ENCODE results near the gene JAZF1. TPM values are rescaled to one million over a fixed set of nuclear protein-coding genes. Genes with fewer than 3 reads are reported as not detected.

Gene JAZF1
- total and polyA plus RNA-seq, 2 donors (not counting 1 experiment from before 2014, with no cell fraction given), result 14.0 to 38.6 TPM

DNA sequence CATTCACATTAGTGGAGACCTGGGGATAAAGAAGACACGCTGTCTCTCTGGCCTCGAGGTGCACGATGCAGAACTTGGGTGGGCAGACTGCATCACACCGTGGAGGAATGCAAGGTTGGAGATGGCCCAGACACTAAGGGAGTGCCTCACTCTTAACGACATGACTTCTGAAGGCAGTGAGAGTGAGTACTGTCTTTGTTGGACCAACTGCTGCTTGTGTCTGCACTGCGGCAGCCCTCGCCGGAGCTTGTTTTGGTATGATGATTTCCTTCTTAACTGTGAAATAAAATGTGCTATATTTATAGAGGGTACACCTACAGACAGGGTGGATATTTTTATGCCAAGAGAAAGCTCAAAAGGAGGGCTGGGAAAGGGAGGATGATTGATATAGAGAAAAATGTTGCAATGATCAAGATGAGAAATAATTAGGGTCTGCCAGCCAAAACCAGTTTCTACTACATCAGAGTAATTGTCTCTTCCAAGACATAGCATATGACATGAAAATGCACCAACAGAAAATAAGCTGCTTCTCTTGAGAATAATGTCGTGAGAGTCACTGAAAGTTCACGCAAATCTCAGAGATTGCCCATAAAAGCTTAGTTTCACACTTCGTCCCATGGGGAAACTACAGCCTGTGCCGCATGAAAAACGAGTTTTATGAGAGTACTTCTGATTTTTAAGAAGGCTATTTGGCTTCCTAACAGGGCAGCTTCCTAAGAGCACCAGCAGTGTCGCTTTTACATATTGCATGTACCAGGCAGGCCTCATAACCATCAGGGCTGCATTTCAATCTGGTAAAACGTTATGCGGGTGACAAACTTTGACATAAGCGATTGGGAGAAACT, 313.5 kb downstream of the JAZF1 start:
- Histone ChIP-seq H3K9me3 (ENCODE audit: control extremely low read depth in 1 of 3, control insufficient read depth in 2 of 3, insufficient read depth in 1 of 3, low read length in 2 of 3) (no peaks in the 10 kb centered on the region), H3K27ac (ENCODE audit: low read length in 2 of 2) (no peak overlapping the region), H4K20me1 (ENCODE audit: control insufficient read depth, insufficient read depth, low read length, poor library complexity, severe bottlenecking) (peaks cover 52% of the 10 kb centered on the region), H3K4me2 (replicated peaks; ENCODE audit: low read depth, low read length, poor library complexity, severe bottlenecking) (no peak overlapping the region), H3K9ac (ENCODE audit: low read length) (no peak overlapping the region), H3K4me3 (ENCODE audit: control extremely low read depth in 1 of 5, extremely low read depth in 1 of 5, insufficient read depth in 1 of 5, low read depth in 2 of 5, low read length in 4 of 5) (no peak overlapping the region), H3K36me3 (replicated peaks in 1 of 2; ENCODE audit: control extremely low read depth in 1 of 2, control insufficient read depth in 1 of 2, extremely low read depth in 1 of 2, insufficient read depth in 2 of 2, low read length in 1 of 2) (peaks cover 0 to 37% of the 10 kb centered on the region in 2 experiments), H3K4me1 (ENCODE audit: control insufficient read depth in 2 of 2, insufficient read depth in 2 of 2, low read length in 2 of 2) (no peaks in the 10 kb centered on the region), H3K27me3 (replicated peaks in 1 of 4; ENCODE audit: control extremely low read depth in 1 of 4, control insufficient read depth in 3 of 4, insufficient read depth in 4 of 4, low read length in 3 of 4) (no peaks in the 10 kb centered on the region), H3K79me2 (ENCODE audit: control insufficient read depth, insufficient read depth, low read length) (peaks cover 27% of the 10 kb centered on the region), H2AFZ (ENCODE audit: insufficient read depth, low read depth, low read length, poor library complexity, severe bottlenecking) (no peak overlapping the region)
- no peak for ATAC-seq (ENCODE audit: low read depth)
- DNase-seq, result no peak
- 95% methylated on average over 15 of the region's 17 CpGs for WGBS (ENCODE audit: insufficient coverage)
- TF ChIP-seq EZH2 (IDR thresholded peaks at IDR 0.05; ENCODE audit: borderline replicate concordance, insufficient read depth, low read depth, low read length, poor library complexity, severe bottlenecking), result no peak
- TF ChIP-seq, protein P1, sequence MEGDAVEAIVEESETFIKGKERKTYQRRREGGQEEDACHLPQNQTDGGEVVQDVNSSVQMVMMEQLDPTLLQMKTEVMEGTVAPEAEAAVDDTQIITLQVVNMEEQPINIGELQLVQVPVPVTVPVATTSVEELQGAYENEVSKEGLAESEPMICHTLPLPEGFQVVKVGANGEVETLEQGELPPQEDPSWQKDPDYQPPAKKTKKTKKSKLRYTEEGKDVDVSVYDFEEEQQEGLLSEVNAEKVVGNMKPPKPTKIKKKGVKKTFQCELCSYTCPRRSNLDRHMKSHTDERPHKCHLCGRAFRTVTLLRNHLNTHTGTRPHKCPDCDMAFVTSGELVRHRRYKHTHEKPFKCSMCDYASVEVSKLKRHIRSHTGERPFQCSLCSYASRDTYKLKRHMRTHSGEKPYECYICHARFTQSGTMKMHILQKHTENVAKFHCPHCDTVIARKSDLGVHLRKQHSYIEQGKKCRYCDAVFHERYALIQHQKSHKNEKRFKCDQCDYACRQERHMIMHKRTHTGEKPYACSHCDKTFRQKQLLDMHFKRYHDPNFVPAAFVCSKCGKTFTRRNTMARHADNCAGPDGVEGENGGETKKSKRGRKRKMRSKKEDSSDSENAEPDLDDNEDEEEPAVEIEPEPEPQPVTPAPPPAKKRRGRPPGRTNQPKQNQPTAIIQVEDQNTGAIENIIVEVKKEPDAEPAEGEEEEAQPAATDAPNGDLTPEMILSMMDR (IDR thresholded peaks at IDR 0.05), result no peak
- intact Hi-C loops (cut with micrococcal nuclease), result no loop called here
- Mint-ChIP-seq H3K4me1 (no peaks in the 10 kb centered on the region), H3K27me3 (no peaks in the 10 kb centered on the region), H3K9me3 (ENCODE audit: insufficient read depth) (no peaks in the 10 kb centered on the region), H3K27ac (no peak overlapping the region), H3K4me3 (no peak overlapping the region)
- ChIA-PET CTCF (no interaction called here), POLR2A (no interaction called here)

DNA sequence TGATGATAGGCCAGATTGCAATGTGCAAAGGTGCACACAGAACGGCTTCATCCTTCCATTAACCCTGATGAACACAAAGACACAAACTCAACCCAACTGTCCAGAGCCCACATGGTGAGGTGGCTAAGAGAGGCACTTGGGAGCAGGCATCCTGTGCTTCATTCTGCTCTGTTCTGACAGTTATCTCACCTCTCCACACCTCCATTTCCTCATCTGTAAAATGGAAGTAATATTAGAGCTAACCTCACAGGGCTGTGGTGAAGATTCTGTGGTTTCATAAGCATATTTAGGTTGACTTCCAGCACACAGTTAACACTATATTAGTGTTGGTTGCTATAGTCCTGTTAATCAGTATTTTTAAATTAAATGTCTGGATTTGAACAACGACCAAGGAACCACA, 314.3 kb downstream of the JAZF1 start:
- Histone ChIP-seq H3K9me3 (ENCODE audit: control extremely low read depth in 1 of 3, control insufficient read depth in 2 of 3, insufficient read depth in 1 of 3, low read length in 2 of 3) (no peaks in the 10 kb centered on the region), H3K27ac (ENCODE audit: low read length in 2 of 2) (no peak overlapping the region), H3K4me1 (ENCODE audit: control insufficient read depth in 2 of 2, insufficient read depth in 2 of 2, low read length in 2 of 2) (no peaks in the 10 kb centered on the region), H3K36me3 (replicated peaks in 1 of 2; ENCODE audit: control extremely low read depth in 1 of 2, control insufficient read depth in 1 of 2, extremely low read depth in 1 of 2, insufficient read depth in 2 of 2, low read length in 1 of 2) (peaks cover 0 to 34% of the 10 kb centered on the region in 2 experiments), H3K4me3 (ENCODE audit: control extremely low read depth in 1 of 5, extremely low read depth in 1 of 5, insufficient read depth in 1 of 5, low read depth in 2 of 5, low read length in 4 of 5) (no peak overlapping the region), H4K20me1 (ENCODE audit: control insufficient read depth, insufficient read depth, low read length, poor library complexity, severe bottlenecking) (peaks cover 44% of the 10 kb centered on the region), H3K79me2 (ENCODE audit: control insufficient read depth, insufficient read depth, low read length) (peaks cover 27% of the 10 kb centered on the region), H3K27me3 (replicated peaks in 1 of 4; ENCODE audit: control extremely low read depth in 1 of 4, control insufficient read depth in 3 of 4, insufficient read depth in 4 of 4, low read length in 3 of 4) (no peaks in the 10 kb centered on the region), H2AFZ (ENCODE audit: insufficient read depth, low read depth, low read length, poor library complexity, severe bottlenecking) (no peak overlapping the region), H3K4me2 (replicated peaks; ENCODE audit: low read depth, low read length, poor library complexity, severe bottlenecking) (no peak overlapping the region), H3K9ac (ENCODE audit: low read length) (no peak overlapping the region)
- no peak overlapping the region for H3K4me3 Mint-ChIP-seq
- CTCF ChIA-PET, result no interaction called here
- no CpG with 5 or more reads among the region's 2 CpGs for WGBS (ENCODE audit: insufficient coverage)
- no peak for ATAC-seq (ENCODE audit: low read depth)
- no peak for TF ChIP-seq EZH2 (IDR thresholded peaks at IDR 0.05; ENCODE audit: borderline replicate concordance, insufficient read depth, low read depth, low read length, poor library complexity, severe bottlenecking)
- TF ChIP-seq, protein P1 (IDR thresholded peaks at IDR 0.05), result no peak
- no peak overlapping the region for H3K27ac Mint-ChIP-seq
- no peaks in the 10 kb centered on the region for H3K4me1 Mint-ChIP-seq
- no peaks in the 10 kb centered on the region for H3K27me3 Mint-ChIP-seq
- intact Hi-C loops (cut with micrococcal nuclease), result no loop called here
- DNase-seq, result no peak
- no peaks in the 10 kb centered on the region for H3K9me3 Mint-ChIP-seq (ENCODE audit: insufficient read depth)
- POLR2A ChIA-PET, result no interaction called here

Data from B cell (primary cell).